Mucosa of gallbladder (tissue), 1 donor: Measurements from ENCODE around the gene ZFYVE28. TPM values are rescaled to one million over a fixed set of nuclear protein-coding genes. Genes with fewer than 3 reads are reported as not detected.

Experiments used
- total RNA-seq: library from RNA; stranded (reverse); gene quantifications from one replicate; pipeline ENCODE4 v1.2.1, GENCODE V29; 2021
- donor health status: DM: no; HTN: no; CAD: no.

ZFYVE28 gene
- total RNA-seq, 1 donor from 2014 or later: 31.1 TPM

Other genes starting within 250 kb of the ZFYVE28 start
- gene HAUS3, start 176.5 kb downstream of the ZFYVE28 start, total RNA-seq: 12.0 TPM
- gene POLN, start 176.5 kb downstream of the ZFYVE28 start, total RNA-seq: 7.7 TPM
- gene MXD4, start 156.5 kb downstream of the ZFYVE28 start, total RNA-seq: 98.4 TPM
- gene CFAP99, start 310 bp upstream of the ZFYVE28 start, total RNA-seq: 1.3 TPM
- gene RNF4, start 50.5 kb upstream of the ZFYVE28 start, total RNA-seq: 52.3 TPM
- gene FAM193A, start 118.0 kb upstream of the ZFYVE28 start, total RNA-seq: 31.4 TPM